Right ventricle myocardium inferior (tissue), 1 donor: Measurements from ENCODE around the gene TSPYL4. TPM values are rescaled to one million over a fixed set of nuclear protein-coding genes. Genes with fewer than 3 reads are reported as not detected.

Experiments
- ATAC-seq: fragments of 200-7000 bp; cut with Tn5 transposase; one replicate; pipeline ENCODE4 v1.9.1; 2020; ENCODE audit warnings: mild to moderate bottlenecking, moderate library complexity
- DNase-seq: peaks from one replicate; pipeline ENCODE4 v3.0.0; 2021; ENCODE audit errors: missing footprints
- intact Hi-C: fragments of 100-400 bp; cut with DNase I; formaldehyde crosslinking; loops from one replicate; pipeline ENCODE4 v1.11.0; 2022
- total RNA-seq: library from RNA; stranded (reverse); fragmentation: NEBNext Ultra II Directional; extraction: Animal tissue kit (Norgen Biotek cat#: 25700); gene quantifications from one replicate; pipeline ENCODE4 v1.2.1, GENCODE V29; 2021
- donor health status: DM: no; HTN: yes; CAD: no; lungs with severe emphysema.

TSPYL4 gene
- total RNA-seq, 1 donor from 2014 or later, result 27.4 TPM

GRCh38 chr6:116246089-116246488 lies 7.8 kb downstream of the TSPYL4 start:
- intact Hi-C loops, result no loop called here
- ATAC-seq, result no peak
- DNase-seq, result no peak

GRCh38 chr6:116244284-116244683 lies 9.6 kb downstream of the TSPYL4 start:
- no peak for ATAC-seq
- no peak for DNase-seq
- intact Hi-C loops, result no loop called here

GRCh38 chr6:116239856-116240255 lies 14.0 kb downstream of the TSPYL4 start:
- no peak for DNase-seq
- ATAC-seq, result no peak
- intact Hi-C loops, result no loop called here

- ATAC-seq (no peak), DNase-seq (no peak)
- intact Hi-C loops, result no loop called here
These were observed 14.6 kb downstream of the TSPYL4 start for GRCh38 chr6:116239256-116239655.

GRCh38 chr6:116238083-116238482 lies 15.8 kb downstream of the TSPYL4 start:
- ATAC-seq (no peak), DNase-seq (no peak)
- intact Hi-C loops, result no loop called here

- ATAC-seq, result no peak
- intact Hi-C loops, result no loop called here
- no peak for DNase-seq
These were observed 19.2 kb downstream of the TSPYL4 start for GRCh38 chr6:116234689-116235088.

- ATAC-seq, result peak; percentile 90
- intact Hi-C loops, result no loop called here
These were observed 24.5 kb downstream of the TSPYL4 start for GRCh38 chr6:116229287-116229913.

GRCh38 chr6:116223355-116223754 lies 30.5 kb downstream of the TSPYL4 start:
- intact Hi-C loops, result no loop called here
- DNase-seq (no peak), ATAC-seq (no peak)

More at GRCh38 chr6:116229287-116229913, 24.5 kb downstream of the TSPYL4 start:
- peak; percentile 90 for DNase-seq

- intact Hi-C loops, result no loop called here
- no peak for ATAC-seq
- no peak for DNase-seq
These were observed 32.0 kb downstream of the TSPYL4 start for GRCh38 chr6:116221911-116222310.

GRCh38 chr6:116221067-116221466 lies 32.8 kb downstream of the TSPYL4 start:
- intact Hi-C loops, result no loop called here
- ATAC-seq, result no peak
- DNase-seq, result no peak

GRCh38 chr6:116218866-116219265 lies 35.0 kb downstream of the TSPYL4 start:
- intact Hi-C loops, result loop anchor here (5.0 to 10.0 kb wide), 4 partner anchors 33 to 316 kb away; partner anchors contain the start of genes NT5DC1 and TSPYL4
- no peak for DNase-seq
- ATAC-seq, result no peak

GRCh38 chr6:116218172-116218633 lies 35.7 kb downstream of the TSPYL4 start:
- intact Hi-C loops, result loop anchor here (5.0 to 10.0 kb wide), 4 partner anchors 34 to 317 kb away; partner anchors contain the start of genes NT5DC1 and TSPYL4
- DNase-seq (no peak), ATAC-seq (no peak)

- DNase-seq (no peak), ATAC-seq (peak; percentile 65)
- intact Hi-C loops, result loop anchor here (5.0 to 10.0 kb wide), 4 partner anchors 35 to 318 kb away; partner anchors contain the start of genes NT5DC1 and TSPYL4
These were observed 36.8 kb downstream of the TSPYL4 start for GRCh38 chr6:116217069-116217468.

- no peak for DNase-seq
- no peak for ATAC-seq
- intact Hi-C loops, result loop anchor here (5.0 to 10.0 kb wide), 4 partner anchors 37 to 319 kb away; partner anchors contain the start of genes NT5DC1 and TSPYL4
These were observed 38.5 kb downstream of the TSPYL4 start for GRCh38 chr6:116215414-116215813.

- ATAC-seq (no peak), DNase-seq (no peak)
- intact Hi-C loops, result loop anchor here (5.0 to 10.0 kb wide), 4 partner anchors 38 to 320 kb away; partner anchors contain the start of genes NT5DC1 and TSPYL4
These were observed 39.2 kb downstream of the TSPYL4 start for GRCh38 chr6:116214681-116215080.

- ATAC-seq, result peak; percentile 85
- intact Hi-C loops, result loop anchor here (10.0 kb wide), 3 partner anchors 106 to 324 kb away; partner anchors contain the start of gene NT5DC1
- peak; percentile 62 for DNase-seq
These were observed 43.0 kb downstream of the TSPYL4 start for GRCh38 chr6:116210750-116211425.

GRCh38 chr6:116210316-116210715 lies 43.6 kb downstream of the TSPYL4 start:
- intact Hi-C loops, result loop anchor here (10.0 kb wide), 3 partner anchors 106 to 324 kb away; partner anchors contain the start of gene NT5DC1
- DNase-seq (no peak), ATAC-seq (no peak)

- DNase-seq (no peak), ATAC-seq (no peak)
- intact Hi-C loops, result no loop called here
These were observed 45.7 kb downstream of the TSPYL4 start for GRCh38 chr6:116208056-116208785.

GRCh38 chr6:116206231-116206903 lies 47.5 kb downstream of the TSPYL4 start:
- intact Hi-C loops, result no loop called here
- ATAC-seq (no peak), DNase-seq (no peak)
